Hematopoietic multipotent progenitor cell treated with erythropoietin and hydrocortisone succinate and interleukin-3 and kit ligand, for 15 days (in vitro differentiated cells): ENCODE measurements around the gene LONRF2.

Source experiments
- DNase-seq: peaks from one replicate; pipeline ENCODE4 v3.0.0-alpha.2; 2015; ENCODE audit warnings: low spot score

The LONRF2 gene

DNA sequence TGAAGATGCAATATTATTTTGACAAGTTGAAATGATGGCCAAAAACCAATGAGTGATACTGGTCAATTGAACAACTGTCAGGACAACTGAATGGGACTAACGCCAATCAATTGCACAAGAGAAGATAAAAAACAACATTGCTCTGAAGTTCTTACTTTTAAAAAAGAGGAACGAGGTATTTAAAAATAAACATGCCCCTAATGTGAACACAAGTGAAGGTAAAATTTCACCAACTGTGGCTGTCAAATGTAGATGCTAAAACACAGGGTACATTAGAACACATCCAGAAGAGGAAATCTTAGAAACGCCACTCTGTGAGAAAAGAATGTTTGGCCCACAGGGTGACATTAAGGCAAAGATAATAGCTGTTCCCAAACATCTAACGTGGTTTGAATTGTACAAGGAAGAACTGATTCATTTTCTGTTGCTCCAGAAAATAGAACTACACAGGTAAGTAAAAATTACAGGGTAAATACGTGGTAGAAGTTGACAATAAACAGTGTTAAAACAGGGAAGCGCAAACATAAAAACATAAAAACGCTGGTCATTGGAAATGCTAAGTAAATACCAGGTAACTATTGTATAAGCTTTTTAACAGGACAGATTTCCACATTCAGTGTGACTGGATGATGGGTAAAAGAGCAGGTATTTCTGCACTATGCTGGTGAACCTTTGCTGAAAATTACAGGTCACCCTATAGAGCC lies 20.3 kb downstream of the LONRF2 start:
- no peak for DNase-seq

DNA sequence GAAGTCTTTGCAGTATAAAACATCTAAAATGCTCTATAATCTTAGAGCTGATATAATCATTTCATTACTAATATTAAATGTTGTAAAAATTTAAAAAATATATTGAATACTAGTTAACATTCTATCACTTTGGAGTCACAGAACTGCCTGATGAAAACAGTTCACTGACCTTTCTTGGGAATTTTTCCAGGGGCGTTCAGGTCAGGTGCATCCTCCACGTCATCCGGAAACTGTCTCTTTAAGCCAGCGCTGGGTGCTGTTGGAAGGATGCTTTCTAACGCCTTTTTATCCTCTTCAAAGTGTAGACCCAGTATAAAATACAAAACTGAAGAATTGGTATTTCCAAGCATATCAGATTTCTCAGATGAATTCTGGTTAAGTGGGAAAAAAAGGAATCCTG lies 22.8 kb downstream of the LONRF2 start:
- DNase-seq = no peak

DNA sequence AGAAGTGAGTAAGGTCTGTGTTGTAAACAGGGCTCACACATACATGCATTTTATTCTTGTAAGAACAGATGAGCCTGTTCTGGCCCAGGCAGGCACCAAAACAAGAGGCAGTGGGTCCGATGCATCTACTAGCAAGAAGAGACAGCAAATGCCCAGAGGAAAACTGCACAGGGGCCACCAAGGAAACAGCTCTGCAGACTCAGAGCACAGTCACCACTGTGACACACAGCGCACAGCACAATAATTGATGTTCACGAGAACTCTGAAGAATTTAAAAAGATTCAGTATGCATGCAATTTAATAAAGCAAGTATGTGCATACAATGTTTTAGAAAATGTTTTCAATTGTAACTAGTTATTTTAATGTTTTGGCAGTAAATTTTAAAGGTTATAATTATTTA lies 24.8 kb downstream of the LONRF2 start:
- no peak for DNase-seq

DNA sequence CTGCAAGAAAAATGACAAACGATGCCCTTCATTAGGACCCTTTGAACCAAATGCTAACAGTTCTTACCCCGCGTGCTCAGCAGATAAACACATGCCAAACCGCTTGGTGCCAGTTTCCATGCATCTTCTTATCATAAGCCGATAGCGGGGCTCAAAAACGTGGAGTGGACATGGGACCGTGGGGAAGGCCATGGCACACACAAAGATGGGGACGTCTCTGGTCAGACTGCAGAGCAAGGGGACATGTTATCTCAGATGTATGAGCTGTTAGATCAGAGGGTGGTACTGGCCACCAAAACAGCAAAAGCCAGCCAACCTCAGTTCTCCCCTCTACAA lies 28.2 kb downstream of the LONRF2 start:
- DNase-seq = no peak

DNA sequence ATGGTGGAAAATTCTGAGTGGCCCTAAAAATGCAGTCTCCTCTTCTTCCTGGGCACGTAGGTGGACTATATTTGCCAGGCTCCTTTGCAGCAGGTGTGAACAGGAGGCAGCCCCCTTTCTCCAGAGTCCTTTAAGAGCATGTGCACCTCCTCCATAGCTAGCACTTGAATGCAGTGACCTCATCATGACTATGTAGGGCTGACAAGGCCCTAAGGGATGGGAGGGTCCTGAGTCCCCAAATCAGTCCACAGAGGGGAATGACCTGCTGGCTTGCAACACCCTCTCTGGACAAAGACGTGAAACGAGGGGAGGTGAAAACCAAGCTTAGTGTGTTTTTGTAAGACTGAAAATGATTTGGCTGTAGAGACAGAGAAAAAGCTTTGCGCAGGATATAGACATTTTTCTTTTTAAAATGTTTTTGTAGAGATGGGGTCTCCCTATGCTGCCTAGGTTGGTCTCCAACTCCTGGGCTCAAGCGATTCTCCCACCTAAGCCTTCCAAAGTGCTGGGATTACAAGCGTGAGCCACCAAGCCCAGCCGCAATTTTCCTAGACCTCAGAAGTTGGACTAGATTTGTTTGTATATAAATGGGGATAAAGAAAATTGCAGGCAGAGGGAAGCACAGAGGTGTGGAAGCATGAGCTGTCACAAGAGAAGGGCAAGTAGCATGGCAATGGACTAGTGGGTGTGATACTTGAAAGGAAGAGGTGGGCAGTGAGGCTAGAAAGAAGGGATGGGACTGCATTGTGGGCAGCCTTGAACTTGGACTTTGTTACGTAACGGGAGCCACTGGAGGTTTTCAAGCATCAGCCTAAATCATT lies 28.8 kb downstream of the LONRF2 start:
- no peak for DNase-seq

DNA sequence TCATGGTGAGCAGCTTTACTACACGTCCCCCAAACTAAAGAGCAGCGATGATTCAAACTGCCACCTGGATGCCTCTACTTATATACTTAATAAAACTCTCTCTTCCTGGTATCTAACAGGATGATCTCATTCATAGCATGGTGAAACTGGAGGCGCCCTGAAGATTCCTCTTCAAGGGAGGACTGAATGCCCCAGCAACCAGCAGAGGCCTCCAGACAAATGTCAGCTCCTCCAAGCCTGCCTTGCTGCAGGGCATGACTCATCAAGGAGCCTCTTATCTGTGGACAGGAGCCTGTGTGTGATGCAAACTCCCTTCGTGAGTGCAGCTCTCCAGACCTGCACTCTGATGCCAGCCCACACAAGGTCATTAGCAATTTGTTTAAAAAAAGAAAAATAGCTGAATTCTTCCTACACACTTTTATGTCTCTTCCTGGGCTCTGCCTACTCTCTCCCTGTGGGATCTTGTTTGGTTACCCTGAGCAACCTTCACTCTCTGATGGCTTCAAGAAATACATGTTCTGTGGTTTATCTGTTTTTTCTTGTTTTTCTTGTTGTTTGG lies 30.2 kb downstream of the LONRF2 start:
- peak; percentile 96 for DNase-seq

DNA sequence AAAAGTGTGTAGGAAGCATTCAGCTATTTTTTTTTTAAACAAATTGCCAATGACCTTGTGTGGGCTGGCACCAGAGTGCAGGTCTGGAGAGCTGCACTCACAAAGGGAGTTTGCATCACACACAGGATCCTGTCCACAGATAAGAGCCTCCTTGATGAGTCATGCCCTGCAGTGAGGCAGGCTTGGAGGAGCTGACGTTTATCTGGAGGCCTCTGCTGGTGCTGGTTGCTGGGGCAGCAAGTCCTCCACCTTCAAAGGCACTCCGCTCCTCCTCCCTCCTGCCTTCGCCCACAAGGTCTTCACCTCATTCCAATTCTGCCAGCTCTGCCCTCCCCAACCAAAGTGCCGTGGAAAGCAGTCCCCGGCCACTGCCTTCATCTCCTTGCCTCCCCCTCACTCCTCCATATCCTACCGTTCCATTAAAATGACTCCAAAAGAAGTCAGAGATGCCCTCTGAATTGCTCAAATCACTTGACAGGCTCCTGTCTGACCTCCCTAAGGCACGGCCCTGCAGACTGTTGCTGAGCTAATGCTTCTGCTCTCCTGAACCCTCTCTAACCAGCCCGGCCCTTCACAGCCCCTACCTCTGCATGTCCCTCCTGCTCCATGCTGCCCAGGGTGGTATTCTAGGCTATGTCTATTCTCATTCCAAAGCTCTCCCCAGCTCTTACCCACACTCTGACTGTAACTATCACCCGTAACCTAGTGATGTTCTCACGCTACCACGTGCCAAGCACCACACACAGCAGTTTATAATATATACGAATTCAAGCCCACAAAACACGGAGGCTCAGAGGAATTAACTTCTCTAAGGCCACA lies 30.9 kb downstream of the LONRF2 start:
- DNase-seq = peak; percentile 97

DNA sequence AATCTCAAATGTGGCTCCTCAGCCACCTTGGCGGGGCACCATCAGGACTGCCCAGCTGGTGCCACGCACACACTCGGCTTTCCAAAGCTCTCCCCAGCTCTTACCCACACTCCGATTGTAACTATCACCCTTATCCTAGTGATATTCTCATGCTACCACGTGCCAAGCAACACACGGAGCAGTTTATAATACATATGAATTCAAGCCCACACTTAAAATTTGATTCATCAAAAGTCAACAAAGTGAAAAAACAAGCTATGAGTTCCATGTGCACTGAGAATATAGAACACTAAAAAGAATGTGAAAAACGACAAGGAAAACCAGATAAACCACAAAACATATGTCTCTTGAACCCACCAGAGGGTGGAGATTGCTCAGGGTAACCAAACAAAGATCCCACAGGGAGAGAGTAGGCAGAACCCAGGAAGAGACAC lies 31.6 kb downstream of the LONRF2 start:
- no peak for DNase-seq

DNA sequence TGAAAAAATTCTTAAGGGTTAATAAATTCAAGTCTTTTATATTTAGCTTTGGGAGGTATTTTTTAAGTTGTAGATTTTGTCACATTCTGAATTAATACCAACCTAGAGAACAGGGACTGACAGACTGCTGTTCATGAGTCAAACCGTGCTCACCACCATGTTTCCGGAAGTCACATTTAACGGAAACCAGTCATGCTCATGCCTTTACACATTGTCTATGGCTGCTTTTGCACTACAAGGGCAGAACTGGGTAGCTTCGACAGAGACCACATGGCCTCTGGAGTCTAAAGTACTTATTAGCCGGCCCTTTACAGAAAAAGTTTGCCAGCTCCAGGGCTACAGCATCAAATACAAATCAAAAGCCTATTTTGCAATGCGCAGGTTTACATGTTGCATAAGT lies 33.3 kb downstream of the LONRF2 start:
- DNase-seq = no peak

DNA sequence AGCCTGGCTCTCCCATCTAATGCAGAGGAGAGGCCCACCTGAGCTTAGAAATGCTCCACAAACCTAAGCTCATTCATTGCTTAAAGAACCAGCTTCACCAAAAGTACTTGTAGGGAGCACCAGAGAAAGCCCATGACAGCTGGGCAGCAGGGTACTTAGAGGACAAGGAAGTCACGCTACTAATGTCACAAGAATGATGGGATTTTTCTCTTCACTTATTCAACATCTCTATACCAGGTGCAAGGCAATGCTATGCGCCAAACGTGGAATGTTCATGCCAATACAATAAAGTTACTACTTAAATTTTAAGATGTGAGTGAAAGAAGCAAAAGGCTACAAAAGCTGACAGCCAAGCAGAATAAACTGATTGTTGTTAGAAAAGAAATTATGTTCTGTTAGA lies 36.0 kb downstream of the LONRF2 start:
- DNase-seq = no peak

DNA sequence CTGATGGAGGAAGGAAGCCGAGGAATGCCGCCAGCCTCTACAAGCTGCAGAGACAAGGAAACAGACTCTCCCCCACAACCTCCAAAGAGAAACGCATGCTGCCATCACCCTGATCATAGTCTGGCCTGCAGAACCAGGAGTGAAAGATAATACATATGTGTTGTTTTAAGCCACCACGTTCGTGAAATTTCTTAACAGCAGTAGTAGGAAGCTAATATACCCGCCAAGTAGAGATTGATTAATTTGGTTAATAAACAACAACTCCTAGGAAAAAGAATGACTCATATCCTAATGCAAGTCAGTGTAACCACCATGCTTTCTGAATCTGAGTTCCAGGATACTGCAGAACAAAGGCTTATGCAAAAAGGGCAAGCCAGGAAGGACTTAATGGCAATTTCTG lies 36.6 kb downstream of the LONRF2 start:
- DNase-seq = no peak

DNA sequence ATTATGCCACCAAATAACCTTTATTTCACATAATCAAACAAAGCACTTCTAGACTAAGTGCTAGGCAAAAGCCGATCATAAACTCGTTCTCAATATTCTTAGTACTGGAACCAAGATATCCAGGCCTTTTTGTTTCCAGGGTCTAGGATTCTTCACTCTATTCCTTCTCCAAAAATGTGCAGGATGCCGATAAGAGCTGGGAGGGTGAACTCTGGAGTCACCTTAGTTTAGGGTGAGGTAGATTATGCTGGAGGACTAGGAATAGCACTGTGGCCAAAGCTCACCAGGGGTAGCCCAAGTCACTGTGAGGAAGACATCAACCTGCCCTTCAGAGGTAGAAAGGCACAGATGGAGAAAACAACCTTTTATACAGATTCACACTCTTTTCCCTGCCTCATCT lies 37.3 kb downstream of the LONRF2 start:
- no peak for DNase-seq

DNA sequence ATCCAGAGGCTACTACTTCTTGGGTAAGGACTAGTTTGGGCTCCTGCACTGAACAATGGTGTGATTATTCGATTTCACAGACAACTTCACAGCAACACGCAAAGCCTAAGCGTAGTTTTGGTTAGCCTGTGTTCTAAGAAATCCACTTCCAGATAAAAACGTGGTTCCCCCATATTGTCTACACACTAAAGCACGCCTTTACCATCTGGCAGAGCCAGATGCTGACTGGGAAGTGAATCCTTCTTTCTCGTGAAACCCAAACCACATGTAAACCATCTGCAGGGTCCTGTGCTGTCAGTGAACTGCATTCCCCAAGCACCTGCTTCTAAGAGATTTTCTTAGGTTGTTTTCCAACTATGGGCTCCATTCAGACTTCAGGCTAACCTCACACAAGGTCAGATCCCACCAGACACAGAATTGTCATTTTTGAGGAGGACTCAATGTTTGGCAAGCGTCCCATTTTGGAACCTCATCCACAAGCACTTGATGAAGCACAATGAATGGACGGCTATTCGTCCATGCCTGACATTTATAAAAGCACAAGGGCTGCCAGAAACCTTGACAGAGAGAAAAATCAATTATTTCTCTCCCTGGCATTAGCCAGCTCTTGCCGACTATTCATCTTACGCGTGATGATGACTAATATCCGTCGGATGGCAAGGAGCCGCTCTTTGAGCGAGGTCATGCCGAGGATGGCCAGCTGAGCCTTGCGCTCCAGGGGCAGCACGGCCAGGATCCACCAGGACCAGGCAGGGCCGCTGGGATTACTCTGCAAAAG lies 38.4 kb downstream of the LONRF2 start:
- DNase-seq = peak; percentile 83

DNA sequence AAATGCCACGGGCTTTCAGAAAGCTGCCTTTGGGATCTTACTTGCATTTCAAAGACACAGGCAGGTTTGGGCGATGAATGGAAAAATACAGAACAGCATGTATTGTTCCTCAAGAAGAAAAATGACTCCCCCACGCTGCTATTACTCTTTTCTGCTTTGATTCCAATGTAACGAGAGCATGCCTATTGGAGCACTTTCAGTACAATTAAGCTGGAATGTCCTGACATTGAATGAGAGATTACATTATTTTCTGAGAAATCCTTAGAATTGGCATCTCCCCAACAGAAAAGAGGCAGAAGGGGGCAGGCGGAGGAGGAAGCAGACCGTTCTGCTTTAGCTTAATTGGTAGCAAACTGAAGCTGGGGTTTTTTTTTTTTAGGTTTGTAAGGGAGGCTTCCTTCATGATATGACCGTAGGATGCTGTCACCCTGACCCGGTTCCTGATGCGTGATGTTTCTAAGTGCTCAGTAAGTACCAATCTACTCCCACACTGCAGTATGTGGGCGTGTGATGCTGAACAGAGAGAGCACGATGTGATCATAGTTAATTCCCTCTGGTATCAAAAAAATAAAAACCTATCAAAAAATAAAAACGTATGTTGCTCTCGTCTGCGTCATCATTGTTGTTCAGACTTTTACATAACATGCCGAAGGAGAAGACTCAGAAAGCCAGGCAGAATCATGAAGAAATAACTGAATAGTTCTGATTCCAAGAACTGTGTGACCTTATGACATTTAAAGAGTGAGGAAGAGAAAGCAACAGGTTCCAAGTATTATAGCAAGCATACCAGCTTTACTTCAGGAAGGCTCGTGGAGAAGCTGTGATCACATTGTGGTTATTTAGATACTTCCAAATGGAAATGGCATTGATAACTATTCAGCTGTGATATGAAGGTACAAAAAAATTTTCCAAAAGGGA lies 40.5 kb downstream of the LONRF2 start:
- peak; percentile 54 for DNase-seq

DNA sequence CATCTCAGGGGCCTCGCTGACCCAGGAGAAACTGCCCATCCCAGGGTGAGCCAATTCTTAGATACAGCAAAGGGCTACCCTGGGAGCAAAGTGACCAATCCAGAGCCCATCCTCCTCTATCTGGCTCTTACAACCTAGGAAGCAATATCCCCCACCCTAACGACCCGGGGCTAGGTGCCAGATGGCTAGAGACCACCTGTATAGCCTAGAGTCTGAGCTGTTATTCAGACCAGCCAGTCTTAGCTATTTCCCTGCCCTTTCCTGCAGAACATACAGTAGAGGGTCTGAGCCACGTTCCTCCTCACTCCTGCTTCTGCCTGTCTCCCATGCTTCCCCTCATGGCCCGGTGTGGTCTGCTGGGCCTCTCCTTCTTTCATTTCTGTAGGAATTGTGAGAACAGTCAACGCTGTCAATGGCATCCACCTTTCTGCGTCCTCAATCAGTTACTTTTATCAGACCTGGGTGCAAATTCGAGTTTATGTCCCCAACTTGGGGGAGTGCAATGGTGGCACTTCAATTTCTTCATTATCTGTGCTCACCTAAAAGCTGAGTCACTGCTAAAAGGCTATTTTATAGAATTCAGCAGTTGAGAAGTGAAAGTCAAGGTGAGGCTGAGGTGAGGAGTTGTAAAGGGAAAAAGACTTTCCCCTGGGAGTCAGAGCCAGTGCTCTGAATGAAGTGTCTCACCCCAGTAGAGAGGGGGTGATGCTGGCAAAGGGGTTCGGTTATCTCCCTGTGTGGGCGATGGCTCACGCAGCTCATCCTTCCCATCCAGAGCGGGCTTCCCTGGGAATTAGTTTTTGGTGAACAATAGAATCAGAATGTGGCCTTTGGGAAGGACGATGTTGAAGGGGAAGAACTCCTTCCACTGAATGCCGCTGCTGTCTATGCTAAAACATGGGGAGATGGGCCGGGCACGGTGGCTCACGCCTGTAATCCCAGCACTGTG lies 42.4 kb downstream of the LONRF2 start:
- DNase-seq = no peak

DNA sequence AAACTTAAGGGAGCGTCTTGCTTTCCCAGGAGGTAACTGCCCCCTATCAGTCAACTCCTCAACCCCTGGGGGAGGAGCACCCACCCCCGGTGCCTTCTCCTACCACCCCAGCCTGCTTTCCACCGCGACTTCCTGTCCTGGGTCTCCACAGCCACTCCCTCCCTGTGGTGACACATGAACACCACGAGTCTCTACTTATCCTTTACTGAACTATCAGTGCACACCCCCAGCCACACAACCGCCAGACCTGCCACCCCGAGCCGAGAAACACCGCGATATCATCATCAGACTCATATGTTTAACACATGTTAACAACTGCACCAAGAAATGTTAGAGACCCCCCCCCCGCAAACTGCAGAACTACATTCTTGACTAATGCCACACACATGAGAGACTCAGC lies 43.3 kb downstream of the LONRF2 start:
- DNase-seq = no peak

DNA sequence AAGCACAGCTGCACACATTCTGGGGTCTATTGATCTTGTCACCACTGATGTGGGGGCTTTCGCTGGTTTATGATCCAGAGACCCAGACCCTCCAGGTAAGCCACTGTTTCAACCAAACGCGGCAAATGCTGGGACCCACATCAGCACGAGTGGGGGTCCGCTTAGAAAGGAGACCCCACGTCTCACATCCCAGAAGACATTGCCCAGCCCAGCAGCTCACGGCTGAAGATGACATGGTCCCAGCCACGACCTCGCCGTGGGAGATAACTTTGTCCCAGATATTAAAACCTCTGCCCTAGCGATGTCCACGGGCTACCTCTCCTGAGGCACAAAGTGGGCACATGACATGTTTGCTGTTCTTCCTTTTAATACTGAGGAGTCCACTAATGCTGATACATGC lies 43.8 kb downstream of the LONRF2 start:
- no peak for DNase-seq

DNA sequence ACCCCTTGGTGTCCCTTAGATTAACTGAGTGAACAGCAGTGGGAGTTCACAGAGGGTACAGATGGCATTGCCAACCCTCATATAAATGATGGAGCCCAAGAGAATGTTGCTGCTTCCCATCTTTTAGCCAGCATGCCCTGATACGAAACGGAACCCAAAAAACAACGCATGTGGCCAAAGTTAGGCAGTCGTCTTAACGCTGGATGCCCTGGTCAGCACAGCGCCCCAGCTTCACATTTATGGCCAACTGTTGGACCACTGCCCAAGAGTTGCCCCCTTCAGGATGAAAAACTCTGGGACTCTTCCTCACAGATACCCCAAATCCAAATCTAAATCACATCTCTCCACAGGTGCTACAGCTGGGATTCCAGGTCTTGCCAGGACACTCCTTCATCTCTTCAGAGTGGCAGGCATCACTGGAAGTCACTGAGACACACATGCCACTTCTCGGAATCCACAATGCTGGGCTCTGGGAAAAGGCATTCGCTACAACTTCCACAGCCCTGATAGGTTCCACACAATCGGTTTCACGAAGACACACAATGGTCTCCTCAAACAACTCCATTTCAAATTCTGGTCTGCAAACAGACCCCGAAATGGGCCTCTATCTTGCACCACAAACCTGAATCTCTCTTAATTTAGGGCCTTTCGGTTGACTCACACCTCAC lies 44.6 kb downstream of the LONRF2 start:
- DNase-seq = no peak

DNA sequence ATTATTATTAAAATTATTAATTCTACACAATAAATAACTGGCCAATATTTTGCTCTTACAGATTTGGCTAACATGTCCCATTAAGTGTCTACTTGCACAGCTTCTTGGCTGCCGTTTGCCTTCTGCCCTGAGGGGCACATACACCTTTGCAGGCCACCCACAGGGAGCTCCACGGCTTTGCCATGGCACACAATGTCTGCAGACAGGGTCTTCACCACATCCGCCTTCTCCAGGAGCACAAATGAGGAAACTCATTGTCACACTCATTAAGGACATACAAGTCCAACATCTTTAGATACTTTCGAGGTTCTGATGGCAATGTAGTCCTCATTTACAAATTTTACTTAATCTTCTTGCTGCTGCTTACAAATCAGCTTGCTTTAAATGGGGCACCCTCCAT lies 45.6 kb downstream of the LONRF2 start:
- no peak for DNase-seq
